Erythroblast (primary cell): ENCODE data around the gene XPO6.

Experiments
- DNase-seq, 2 experiments: peaks; one replicate each; lab custom pipeline; 2025; lab: John Stamatoyannopoulos, UW
- GATA1 ChIP-seq: IDR thresholded peaks from 2 replicates; pipeline ENCODE4 v1.6.1; 2011; ENCODE audit warnings: low read depth, mild to moderate bottlenecking, control low read depth, low read length, moderate library complexity
- POLR2A ChIP-seq: IDR thresholded peaks from 2 replicates; pipeline ENCODE4 v1.6.1; 2011; ENCODE audit warnings: mild to moderate bottlenecking, low read length

The XPO6 gene

DNA sequence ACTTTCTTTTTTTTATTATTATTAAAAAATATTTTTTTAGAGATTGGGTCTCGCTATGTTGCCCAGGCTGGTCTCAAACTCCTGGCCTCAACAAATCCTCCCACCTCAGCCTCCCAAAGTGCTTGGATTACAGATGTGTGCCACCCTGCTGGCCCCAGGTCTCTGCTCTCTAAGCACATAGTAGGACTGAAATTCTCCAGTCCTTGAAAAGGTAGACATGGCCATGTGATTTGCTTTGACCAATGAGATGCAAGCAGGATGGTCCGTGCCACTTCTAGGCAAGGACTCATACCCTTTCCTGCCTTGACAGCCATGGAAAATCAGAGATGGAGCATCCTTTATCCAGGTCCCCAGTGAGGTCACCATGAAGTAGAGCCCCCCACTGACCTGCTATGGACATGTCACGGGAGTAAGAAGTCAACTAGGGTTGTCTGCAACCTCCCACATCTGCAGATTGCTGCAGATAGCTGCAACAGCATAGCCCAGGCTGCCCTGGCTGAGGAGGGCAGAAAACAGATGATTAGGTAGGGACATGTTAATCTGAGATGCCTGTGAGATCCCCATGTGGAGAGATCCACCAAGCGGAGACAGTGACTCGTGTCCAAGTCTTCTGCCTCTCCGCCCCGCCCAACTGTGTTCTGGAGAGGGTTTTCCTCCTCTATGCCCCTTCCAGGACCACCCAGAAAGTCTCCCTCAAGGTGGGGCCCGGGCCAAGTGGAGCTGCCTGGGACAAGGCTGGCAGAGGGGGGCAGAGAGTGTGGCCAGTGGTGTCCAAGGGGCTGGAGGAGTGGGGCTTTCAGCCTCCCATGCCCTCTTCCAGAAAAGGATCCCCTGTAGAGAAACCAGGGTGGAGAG, 159.3 kb downstream of the XPO6 start:
- TF ChIP-seq GATA1 = no peak
- TF ChIP-seq POLR2A = no peak

DNA sequence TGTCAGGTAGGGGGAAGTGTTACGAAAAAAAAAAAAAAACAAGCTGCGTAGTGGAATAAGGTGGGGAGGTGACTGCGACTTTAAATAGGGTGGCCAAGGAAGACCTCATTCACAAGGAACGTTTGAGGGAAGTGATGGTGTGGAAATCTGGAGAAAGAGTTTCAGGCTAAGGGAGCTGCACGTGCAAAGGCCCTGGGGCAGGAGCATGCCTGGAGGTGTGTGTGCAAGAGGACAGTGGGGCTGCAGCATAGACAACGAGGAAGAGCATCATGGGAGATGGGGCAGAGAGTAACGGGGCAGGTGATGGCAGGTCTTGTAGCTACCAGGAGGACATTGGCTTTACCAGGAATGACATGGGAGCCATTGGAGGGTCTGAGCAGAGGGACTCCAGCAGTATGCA, 160.3 kb downstream of the XPO6 start:
- TF ChIP-seq GATA1 (no peak), POLR2A (no peak)
- DNase-seq = no peak

More for the DNA sequence above, 159.3 kb downstream of the XPO6 start:
- DNase-seq = no peak
